ENCODE results near the gene HPSE2.

HPSE2 gene

DNA sequence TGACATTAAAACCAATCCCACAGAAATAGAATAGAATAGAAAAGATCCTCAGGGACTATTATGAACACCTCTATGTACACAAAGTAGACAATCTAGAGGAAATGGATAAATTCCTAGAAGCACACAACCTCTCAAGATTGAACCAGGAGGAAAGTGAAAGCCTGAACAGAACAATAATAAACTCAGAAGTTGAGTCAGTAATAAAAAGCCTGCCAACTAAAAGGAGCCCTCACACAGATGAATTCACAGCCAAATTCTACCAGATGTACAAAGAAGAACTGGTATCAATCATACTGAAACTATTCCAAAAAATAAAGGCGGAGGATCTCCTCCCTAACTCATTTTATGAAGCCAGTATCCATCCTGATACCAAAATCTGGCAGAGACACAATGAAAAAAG is 568.6 kb downstream of the HPSE2 start:
- no peak for DNase-seq

GRCh38 chr10:98666276-98666675 is 569.4 kb downstream of the HPSE2 start:
- DNase-seq: no peak

GRCh38 chr10:98664329-98665042 is 571.2 kb downstream of the HPSE2 start:
- DNase-seq: peak; percentile 67

DNA sequence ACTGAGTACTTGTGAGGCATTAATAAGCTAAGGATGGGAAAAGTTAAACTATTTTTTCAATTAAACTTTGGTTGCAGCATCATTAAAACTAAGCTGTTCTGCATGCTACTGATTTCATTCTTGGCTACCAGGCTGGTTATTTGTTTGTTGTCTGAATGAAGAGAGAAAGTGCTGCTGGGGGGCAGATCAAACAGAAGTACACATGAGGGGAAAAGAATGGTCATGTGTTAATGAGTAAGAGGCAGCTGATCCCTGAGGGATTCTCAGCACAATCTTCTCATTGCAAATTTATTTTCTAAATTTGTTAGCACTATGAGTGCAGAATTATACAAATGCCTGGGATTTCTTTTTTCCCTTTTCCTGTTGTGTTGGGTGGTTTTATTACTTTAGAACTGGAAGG is 575.7 kb downstream of the HPSE2 start:
- no peak for DNase-seq

DNA sequence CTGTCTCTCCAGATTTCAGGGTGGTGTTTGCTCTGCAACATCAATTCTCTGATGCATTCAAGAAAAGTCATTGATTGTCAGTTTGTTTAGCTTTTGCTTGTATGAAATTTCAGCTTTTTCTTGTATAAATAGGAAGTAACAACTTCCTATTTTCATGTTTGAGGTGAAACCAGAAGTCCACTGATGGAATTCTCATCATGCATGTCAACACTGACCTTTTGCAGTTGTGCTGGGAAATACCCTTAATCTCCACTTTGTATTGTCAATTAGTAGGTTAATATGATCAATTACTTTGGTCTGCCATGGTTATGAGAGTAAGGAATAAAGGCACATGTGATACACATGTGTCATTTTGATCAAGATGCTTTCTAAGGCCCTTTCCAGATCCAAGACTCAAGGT is 580.2 kb downstream of the HPSE2 start:
- no peak for DNase-seq

GRCh38 chr10:98649170-98649569 is 586.5 kb downstream of the HPSE2 start:
- DNase-seq: no peak

DNA sequence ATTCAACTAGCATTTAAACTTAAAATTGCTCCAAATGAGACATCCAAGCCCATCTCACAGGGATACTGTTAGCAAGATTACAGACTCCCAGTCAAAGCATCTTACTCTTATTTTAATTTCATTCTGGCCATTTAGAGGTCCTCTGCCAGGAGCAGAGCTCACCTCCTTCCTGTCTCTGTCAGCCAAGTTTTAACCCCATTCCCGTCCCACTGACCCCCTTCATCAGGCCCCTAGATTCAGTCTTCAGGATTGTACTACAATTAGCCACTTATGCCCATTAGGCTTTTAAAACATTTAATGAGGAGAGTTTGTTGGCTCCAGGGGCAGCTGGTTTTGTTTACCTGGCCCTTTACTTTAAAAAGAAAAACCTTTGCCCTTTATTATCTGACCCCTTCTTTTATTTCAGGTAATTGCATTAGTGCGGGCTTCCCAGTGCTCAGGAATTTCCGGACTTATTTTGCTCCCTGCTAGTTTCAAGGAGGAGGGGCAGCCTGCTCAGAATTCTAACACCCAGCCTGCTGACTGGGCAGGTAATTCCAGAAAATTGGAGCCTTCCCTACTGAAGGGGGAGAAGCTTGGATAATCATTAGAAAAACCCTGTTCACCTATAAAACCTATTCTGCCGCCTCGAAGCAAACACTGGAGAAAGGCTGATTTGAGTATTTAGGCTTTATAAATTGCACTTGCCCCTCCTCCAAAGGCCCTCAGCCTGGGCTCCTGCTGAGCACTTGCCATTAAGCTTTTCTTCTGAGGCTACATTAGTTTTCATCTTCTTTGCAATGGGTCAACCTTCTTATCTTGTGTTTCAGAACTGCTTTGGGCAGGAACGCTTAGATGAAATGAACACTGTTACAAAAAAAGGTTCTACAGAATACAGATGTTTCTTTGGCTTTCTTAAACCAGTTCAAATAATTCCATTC is 588.4 kb downstream of the HPSE2 start:
- DNase-seq: no peak

GRCh38 chr10:98644466-98644865 is 591.2 kb downstream of the HPSE2 start:
- no peak for DNase-seq

- no peak for DNase-seq
These were observed 593.4 kb downstream of the HPSE2 start for GRCh38 chr10:98642281-98642680.

DNA sequence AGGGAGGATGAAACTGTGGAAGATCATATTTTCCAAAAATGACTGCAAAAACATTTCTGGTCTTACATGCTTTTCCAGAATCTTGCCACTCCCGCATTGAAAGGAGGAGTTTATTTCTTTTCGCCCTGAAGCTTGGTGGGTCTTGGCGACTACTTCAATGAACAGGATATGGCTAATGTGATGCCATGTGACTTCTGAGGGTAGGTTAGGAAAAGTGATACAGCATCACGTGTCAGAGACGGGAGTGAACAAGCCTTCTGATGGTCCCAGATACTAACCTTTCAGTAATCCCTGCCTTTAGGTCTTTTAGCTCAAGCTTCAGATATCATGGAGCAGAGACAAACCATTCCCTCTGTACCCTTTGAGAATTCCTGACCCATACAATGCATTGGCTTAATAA is 596.7 kb downstream of the HPSE2 start:
- DNase-seq: no peak

DNA sequence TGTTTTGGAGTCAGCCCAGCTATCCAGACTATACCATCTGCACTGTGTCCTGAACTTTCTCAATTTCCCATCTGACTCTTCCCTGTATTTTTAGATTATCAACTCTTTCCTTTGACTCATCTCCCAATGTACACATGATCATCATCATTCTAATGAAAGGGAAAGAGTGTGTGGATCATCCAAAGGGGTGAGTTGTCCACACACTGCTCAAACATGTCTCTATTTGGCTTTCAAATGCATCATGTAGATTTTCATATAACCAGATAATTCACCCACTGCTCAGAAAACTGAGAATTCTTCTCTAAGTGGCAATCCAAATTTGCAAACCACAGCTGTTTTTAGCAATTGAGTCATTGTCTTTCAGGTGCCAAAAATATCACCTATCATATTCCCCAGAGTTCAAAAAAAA is 598.7 kb downstream of the HPSE2 start:
- no peak for DNase-seq

- DNase-seq: no peak
These were observed 603.0 kb downstream of the HPSE2 start for GRCh38 chr10:98632456-98633150.

- DNase-seq: no peak
These were observed 607.4 kb downstream of the HPSE2 start for GRCh38 chr10:98628206-98628605.

GRCh38 chr10:98627711-98628110 is 607.9 kb downstream of the HPSE2 start:
- DNase-seq: no peak

GRCh38 chr10:98624963-98625362 is 610.7 kb downstream of the HPSE2 start:
- DNase-seq: no peak

GRCh38 chr10:98623176-98623575 is 612.5 kb downstream of the HPSE2 start:
- no peak for DNase-seq

GRCh38 chr10:98621630-98622029 is 614.0 kb downstream of the HPSE2 start:
- no peak for DNase-seq

DNA sequence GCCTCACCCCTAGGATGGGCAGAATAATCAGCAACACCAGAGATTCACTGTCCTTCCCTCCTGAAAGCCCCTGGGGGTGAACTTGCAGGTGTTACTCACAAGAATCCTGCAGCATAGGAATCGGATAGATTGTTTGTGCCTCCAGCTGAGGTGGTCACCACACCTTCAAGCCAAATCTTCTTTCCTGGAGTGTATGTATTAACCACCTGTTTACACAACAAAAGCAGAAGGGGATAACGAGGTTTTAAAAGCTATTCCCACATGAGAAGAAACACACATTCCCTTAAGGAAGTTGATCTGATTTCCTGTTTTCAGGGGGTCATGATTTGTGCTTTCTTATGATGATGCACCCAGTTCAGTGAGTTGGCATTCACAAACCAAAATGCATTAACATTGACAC is 615.1 kb downstream of the HPSE2 start:
- no peak for DNase-seq

GRCh38 chr10:98619446-98619845 is 616.2 kb downstream of the HPSE2 start:
- DNase-seq: peak; percentile 30

DNA sequence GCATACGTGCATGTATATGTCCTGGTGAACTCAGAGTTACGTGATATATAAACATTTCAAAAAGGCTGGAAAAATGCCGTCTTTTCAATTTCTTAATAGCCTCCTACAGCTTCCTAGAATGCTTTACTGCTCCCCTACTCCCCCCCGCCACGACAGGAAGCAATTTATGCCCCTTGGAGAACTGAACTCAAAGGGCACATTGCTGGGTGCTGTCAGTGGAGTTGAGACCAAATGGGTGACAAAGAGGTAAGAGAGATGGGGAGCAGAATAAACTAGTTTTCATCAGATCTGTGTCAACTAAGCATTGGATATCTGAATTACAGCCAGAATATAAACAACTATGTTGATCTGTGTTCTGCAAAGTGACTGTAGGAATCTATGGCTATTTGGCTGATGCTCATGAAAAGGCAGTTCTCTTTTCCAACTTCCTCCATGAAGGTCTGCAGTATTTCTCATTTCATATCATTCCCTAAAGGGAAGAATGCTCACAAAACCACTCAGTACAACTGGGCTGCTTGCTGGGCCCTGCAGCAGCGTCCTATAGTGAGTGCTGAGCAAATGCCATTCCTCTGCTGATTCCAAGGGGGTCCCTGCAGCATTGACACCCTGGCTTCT is 617.6 kb downstream of the HPSE2 start:
- DNase-seq: no peak

- DNase-seq: no peak
These were observed 622.2 kb downstream of the HPSE2 start for GRCh38 chr10:98613446-98613845.

GRCh38 chr10:98611436-98611835 is 624.2 kb downstream of the HPSE2 start:
- DNase-seq: no peak

GRCh38 chr10:98610836-98611235 is 624.8 kb downstream of the HPSE2 start:
- no peak for DNase-seq
